ENCODE measurements around the gene GGT1.
"Not testable (repeated sequence)": the region's sequence is repeated elsewhere in the genome, so short reads cannot be mapped to it uniquely, and the experiment has no call there.

Gene GGT1

GRCh38 chr22:24602847-24603769 lies at the start of gene GGT1:
TSS of gene GGT1 (plus strand) at chr22:24603193. CDS start at chr22:24611082, 7,889 bp downstream.
- not testable (repeated sequence) for DNase-seq (ENCODE audit: low read depth in 3 of 3)

- no peak for DNase-seq (ENCODE audit: low read depth in 3 of 3)
Measured at GRCh38 chr22:24553597-24554312, 49.2 kb upstream of the GGT1 start.

- DNase-seq (ENCODE audit: low read depth in 3 of 3), result peak; percentile 7 to 26 (median 8)
Measured at GRCh38 chr22:24554313-24555164, 48.5 kb upstream of the GGT1 start, which contains the start of gene GUCD1. TSS of gene GUCD1 (minus strand) at chr22:24555138. CDS start at chr22:24554991, 147 bp downstream.

- DNase-seq (ENCODE audit: low read depth in 3 of 3), result peak; percentile 99 to 100 (median 100)
Measured at GRCh38 chr22:24555165-24556039, 47.6 kb upstream of the GGT1 start, which contains the start of gene SNRPD3. TSS of gene SNRPD3 (plus strand) at chr22:24555999. CDS start at chr22:24557675, 1,676 bp downstream.

GRCh38 chr22:24559471-24559870 lies 43.5 kb upstream of the GGT1 start:
- no peak for DNase-seq (ENCODE audit: low read depth in 3 of 3)

GRCh38 chr22:24563246-24563645 lies 39.7 kb upstream of the GGT1 start:
- DNase-seq (ENCODE audit: low read depth in 3 of 3), result no peak

- DNase-seq (ENCODE audit: low read depth in 3 of 3), result no peak
Measured at GRCh38 chr22:24564376-24565058, 38.5 kb upstream of the GGT1 start.

- DNase-seq (ENCODE audit: low read depth in 3 of 3), result no peak
Measured at GRCh38 chr22:24565077-24565476, 37.9 kb upstream of the GGT1 start.

GRCh38 chr22:24566899-24567511 lies 36.0 kb upstream of the GGT1 start:
- no peak for DNase-seq (ENCODE audit: low read depth in 3 of 3)

- DNase-seq (ENCODE audit: low read depth in 3 of 3), result no peak
Measured at GRCh38 chr22:24567668-24568067, 35.3 kb upstream of the GGT1 start.

GRCh38 chr22:24571266-24571665 lies 31.7 kb upstream of the GGT1 start:
- DNase-seq (ENCODE audit: low read depth in 3 of 3), result no peak

GRCh38 chr22:24576778-24577177 lies 26.2 kb upstream of the GGT1 start:
- DNase-seq (ENCODE audit: low read depth in 3 of 3), result no peak

- no peak for DNase-seq (ENCODE audit: low read depth in 3 of 3)
Measured at GRCh38 chr22:24578355-24579257, 24.4 kb upstream of the GGT1 start.

- no peak for DNase-seq (ENCODE audit: low read depth in 3 of 3)
Measured at GRCh38 chr22:24579258-24579601, 23.8 kb upstream of the GGT1 start.

GRCh38 chr22:24580276-24580675 lies 22.7 kb upstream of the GGT1 start:
- no peak for DNase-seq (ENCODE audit: low read depth in 3 of 3)

- DNase-seq (ENCODE audit: low read depth in 3 of 3), result no peak
Measured at GRCh38 chr22:24582056-24582814, 20.8 kb upstream of the GGT1 start.

GRCh38 chr22:24583221-24584165 lies 19.5 kb upstream of the GGT1 start:
- DNase-seq (ENCODE audit: low read depth in 3 of 3), result no peak
